Endothelial cell of umbilical vein (primary cell): Measurements from ENCODE around the gene MAP2K4. TPM values are rescaled to one million over a fixed set of nuclear protein-coding genes. Genes with fewer than 3 reads are reported as not detected.

Experiments
- BruUV-seq: library from RNA; stranded (reverse); fragments of 400-500 nt; replicated peaks from 2 replicates; lab custom pipeline; 2021; lab: Mats Ljungman, UMichigan
- CTCF ChIA-PET: fragments of 300-600, 350-600 bp; sonication (Branson Sonifier 250); formaldehyde crosslinking; loops from one replicate; lab custom pipeline; 2021; ENCODE audit warnings: antibody characterized with exemption, inconsistent platforms; lab: Charles Lee
- POLR2A ChIA-PET: fragments of 300-600, 350-600 bp; sonication (Branson Sonifier 250); formaldehyde crosslinking; loops from one replicate; lab custom pipeline; 2021; ENCODE audit warnings: antibody characterized with exemption, inconsistent platforms; lab: Charles Lee
- DNase-seq: peaks from one replicate; pipeline ENCODE4 v3.0.0-alpha.2; 2011; ENCODE audit warnings: low read depth, low spot score
- FAIRE-seq: peaks from 2 replicates; lab custom pipeline; 2011; peaks lifted over from hg19 to GRCh38; lab: Jason Lieb, UNC
- H2AFZ ChIP-seq: 2 replicates; pipeline ENCODE4 v1.6.0; 2012; ENCODE audit warnings: low read depth, low read length, control low read depth, inconsistent platforms
- H3K27ac ChIP-seq: 2 replicates; pipeline ENCODE4 v1.5.1; 2011; ENCODE audit warnings: low read depth, mild to moderate bottlenecking, control low read depth, low read length, moderate library complexity; ENCODE audit not compliant: insufficient read depth
- H3K27me3 ChIP-seq, 2 experiments: 2 replicates each; pipeline versions ENCODE4 v1.6.0 to v1.6.1; 2011; ENCODE audit warnings: low read length in 2 of 2, mixed read lengths in 1 of 2; ENCODE audit not compliant: control insufficient read depth in 2 of 2, insufficient read depth in 2 of 2
- H3K36me3 ChIP-seq, 2 experiments: 2 replicates in 1 of 2; 3 replicates in 1 of 2; pipeline ENCODE4 v1.5.1; 2011; ENCODE audit warnings: low read length in 2 of 2, mild to moderate bottlenecking in 1 of 2, moderate library complexity in 1 of 2; ENCODE audit not compliant: control insufficient read depth in 2 of 2, insufficient read depth in 2 of 2; ENCODE audit errors: extremely low read depth in 1 of 2
- H3K4me1 ChIP-seq: 3 replicates; pipeline ENCODE4 v1.5.1; 2011; ENCODE audit warnings: mild to moderate bottlenecking, low read length; ENCODE audit not compliant: control insufficient read depth, insufficient read depth; ENCODE audit errors: extremely low read depth
- H3K4me2 ChIP-seq: 2 replicates; pipeline ENCODE4 v1.6.1; 2011; ENCODE audit warnings: low read length, control low read depth, mixed read lengths; ENCODE audit not compliant: insufficient read depth
- H3K4me3 ChIP-seq, 3 experiments: fragments of 200-600 bp in 1 of 3; sonication (generic), shearing (Covaris generic) in 1 of 3; replicated peaks in 1 of 3; 2 replicates each; pipeline ENCODE4 v1.5.1; 2011 to 2016; ENCODE audit warnings: control low read depth in 3 of 3, low read length in 3 of 3, mild to moderate bottlenecking in 2 of 3, inconsistent platforms in 1 of 3, low read depth in 1 of 3, moderate library complexity in 1 of 3; ENCODE audit not compliant: insufficient read depth in 1 of 3
- H3K79me2 ChIP-seq: 2 replicates; pipeline ENCODE4 v1.6.0; 2012; ENCODE audit warnings: low read length, inconsistent platforms; ENCODE audit not compliant: control insufficient read depth, insufficient read depth
- H3K9ac ChIP-seq: replicated peaks from 2 replicates; pipeline ENCODE3; 2011; ENCODE audit warnings: low read length, control low read depth; ENCODE audit not compliant: insufficient read depth; ENCODE audit errors: extremely low read depth
- H3K9me1 ChIP-seq: replicated peaks from 3 replicates; pipeline ENCODE4 v1.6.0; 2011; ENCODE audit warnings: mild to moderate bottlenecking, low read length; ENCODE audit not compliant: control insufficient read depth, insufficient read depth; ENCODE audit errors: extremely low read depth
- H3K9me3 ChIP-seq: replicated peaks from 2 replicates; pipeline ENCODE4 v1.5.1; 2012; ENCODE audit warnings: low read length, inconsistent platforms; ENCODE audit not compliant: control insufficient read depth, insufficient read depth
- H4K20me1 ChIP-seq: replicated peaks from 2 replicates; pipeline ENCODE3; 2011; ENCODE audit warnings: mild to moderate bottlenecking, low read length; ENCODE audit not compliant: control insufficient read depth, insufficient read depth; ENCODE audit errors: extremely low read depth
- CTCF ChIP-seq, 2 donors: IDR thresholded peaks; 1 replicate in 1 of 2; 2 replicates in 1 of 2; pipeline ENCODE4 v1.5.1; 2011; ENCODE audit warnings: low read length in 2 of 2, mild to moderate bottlenecking in 2 of 2, moderate library complexity in 2 of 2, control low read depth in 1 of 2, inconsistent platforms in 1 of 2, low read depth in 1 of 2; ENCODE audit not compliant: insufficient read depth in 1 of 2; ENCODE audit errors: extremely low read depth in 1 of 2
- EZH2 ChIP-seq: IDR thresholded peaks from 2 replicates; pipeline ENCODE4 v1.6.1; 2012; ENCODE audit warnings: borderline replicate concordance, low read depth, mild to moderate bottlenecking, moderate library complexity, low read length, inconsistent platforms; ENCODE audit not compliant: severe bottlenecking
- FOS ChIP-seq: IDR thresholded peaks from 2 replicates; pipeline ENCODE4 v1.6.1; 2011; ENCODE audit warnings: mild to moderate bottlenecking, low read length, moderate library complexity, borderline replicate concordance; ENCODE audit not compliant: insufficient read depth
- GATA2 ChIP-seq: IDR thresholded peaks from 2 replicates; pipeline ENCODE4 v1.7.0; 2011; ENCODE audit warnings: low read depth, mild to moderate bottlenecking, moderate library complexity, mixed read lengths, low read length; ENCODE audit not compliant: insufficient read length, insufficient read depth
- JUN ChIP-seq: IDR thresholded peaks from 2 replicates; pipeline ENCODE4 v1.6.1; 2011; ENCODE audit warnings: borderline replicate concordance, low read depth; ENCODE audit not compliant: insufficient read length, insufficient read depth
- MAX ChIP-seq: IDR thresholded peaks from 2 replicates; pipeline ENCODE4 v1.6.1; 2011; ENCODE audit not compliant: insufficient read depth, insufficient read length
- MYC ChIP-seq: IDR thresholded peaks from one replicate; pipeline ENCODE4 v1.6.1; 2011; ENCODE audit warnings: mild to moderate bottlenecking, low read depth, low read length
- POLR2A ChIP-seq: IDR thresholded peaks from 2 replicates; pipeline ENCODE4 v1.6.1; 2012; ENCODE audit warnings: low read depth, mild to moderate bottlenecking, control low read depth, low read length
- POLR2AphosphoS5 ChIP-seq: IDR thresholded peaks from 2 replicates; pipeline ENCODE4 v1.6.1; 2012; ENCODE audit warnings: low read depth, mild to moderate bottlenecking, control low read depth, low read length, moderate library complexity; ENCODE audit not compliant: insufficient read depth
- dilution Hi-C: fragments of 300-500 bp; cut with MboI; formaldehyde crosslinking; loops from one replicate; pipeline ENCODE4 v1.15.0; 2019; ENCODE audit warnings: low sequenced_read_pairs; ENCODE audit not compliant: extremely low pct_ligation_motif_present
- intact Hi-C: fragments of 100-400 bp; cut with micrococcal nuclease; formaldehyde crosslinking; loops from one replicate; pipeline ENCODE4 v1.10.0; 2022
- polyA plus RNA-seq, 4 experiments: library from polyadenylated mRNA; depleted of rRNA in 3 of 4; stranded (reverse) in 3 of 4; unstranded in 1 of 4; fragments of >200 nt; gene quantifications; 2 replicates each; pipeline versions ENCODE4 v1.2.1 to v1.2.3, GENCODE V29; 2011 to 2012; ENCODE audit warnings: missing spikeins in 1 of 4
- total RNA-seq: library from RNA; stranded (reverse); gene quantifications from 2 replicates; pipeline ENCODE4 v1.2.3, GENCODE V29; 2021

Gene MAP2K4
- total and polyA plus RNA-seq, 2 donors (not counting 3 experiments of a cell fraction or from before 2014, with no cell fraction given) = 8.6 to 17.5 TPM

GRCh38 chr17:12040478-12040877 is 19.8 kb downstream of the MAP2K4 start:
- peaks cover 7% of the 10 kb centered on the region for H3K4me1 ChIP-seq
- DNase-seq (no peak), FAIRE-seq (no peak)
- peaks cover 36% of the 10 kb centered on the region for H3K79me2 ChIP-seq
- TF ChIP-seq FOS = no peak
- no peak for TF ChIP-seq JUN
- no peak for TF ChIP-seq GATA2
- no peak for TF ChIP-seq POLR2A
- TF ChIP-seq POLR2AphosphoS5 = no peak
- TF ChIP-seq EZH2 = no peak
- no peak for TF ChIP-seq MAX
- TF ChIP-seq CTCF (IDR thresholded peaks at IDR 0.05; ENCODE audit: extremely low read depth in 1 of 2, insufficient read depth in 1 of 2, low read depth in 1 of 2, low read length in 2 of 2) = no peak
- TF ChIP-seq MYC = no peak
- no peak overlapping the region for H3K9ac ChIP-seq
- no peak overlapping the region for H3K4me3 ChIP-seq
- H3K36me3 ChIP-seq = no peaks in the 10 kb centered on the region
- ChIA-PET CTCF (interaction anchor here (1.5 kb wide), 2 partner anchors 19 to 20 kb away, joined by 3 to 4 read pairs; partner anchors contain the start of gene MAP2K4), POLR2A (no interaction called here)
- intact Hi-C loops = no loop called here
- H3K9me3 ChIP-seq = no peaks in the 10 kb centered on the region
- H3K27ac ChIP-seq = no peak overlapping the region
- H3K4me2 ChIP-seq = no peak overlapping the region
- H3K27me3 ChIP-seq = no peaks in the 10 kb centered on the region
- dilution Hi-C loops = no loop called here
- peaks cover 2% of the 10 kb centered on the region for H3K9me1 ChIP-seq
- H4K20me1 ChIP-seq = peaks cover 8% of the 10 kb centered on the region
- H2AFZ ChIP-seq = no peak overlapping the region
- no TSS peak for BruUV-seq
